Activated naive CD4-positive, alpha-beta T cell treated with anti-CD3 and anti-CD28 coated beads, Interleukin-2, amount 50 U/mL, for 72 hours (primary cell): ENCODE measurements around the gene SCFD2. TPM values are rescaled to one million over a fixed set of nuclear protein-coding genes. Genes with fewer than 3 reads are reported as not detected.
"Not testable (repeated sequence)": the region's sequence is repeated elsewhere in the genome, so short reads cannot be mapped to it uniquely, and the experiment has no call there.

Experiments used
- ATAC-seq, 2 donors: fragments of 150-1000 bp; cut with Tn5 transposase; 2 replicates each; pipeline ENCODE4 v1.10.0; 2021; ENCODE audit warnings: mild to moderate bottlenecking in 2 of 2, moderate library complexity in 2 of 2
- DNase-seq, 2 donors: peaks; one replicate each; pipeline ENCODE4 v3.0.0; 2021 to 2022; ENCODE audit warnings: low spot score in 2 of 2
- H3K27ac Mint-ChIP-seq, 2 donors: one replicate each; pipeline ENCODE4 v1.8.0; 2022; ENCODE audit warnings: mild to moderate bottlenecking in 2 of 2, mixed read lengths in 2 of 2
- H3K36me3 Mint-ChIP-seq, 2 donors: one replicate each; pipeline ENCODE4 v1.8.0; 2022; ENCODE audit warnings: mixed read lengths in 2 of 2
- H3K9me3 Mint-ChIP-seq, 2 donors: one replicate each; pipeline ENCODE4 v1.8.0; 2022; ENCODE audit warnings: mixed read lengths in 2 of 2
- total RNA-seq, 2 donors: library from RNA; stranded (reverse); gene quantifications; one replicate each; pipeline ENCODE4 v1.2.3, GENCODE V29; 2022

Gene SCFD2
- total RNA-seq, 2 donors from 2014 or later, result 15.6 to 29.1 TPM

DNA sequence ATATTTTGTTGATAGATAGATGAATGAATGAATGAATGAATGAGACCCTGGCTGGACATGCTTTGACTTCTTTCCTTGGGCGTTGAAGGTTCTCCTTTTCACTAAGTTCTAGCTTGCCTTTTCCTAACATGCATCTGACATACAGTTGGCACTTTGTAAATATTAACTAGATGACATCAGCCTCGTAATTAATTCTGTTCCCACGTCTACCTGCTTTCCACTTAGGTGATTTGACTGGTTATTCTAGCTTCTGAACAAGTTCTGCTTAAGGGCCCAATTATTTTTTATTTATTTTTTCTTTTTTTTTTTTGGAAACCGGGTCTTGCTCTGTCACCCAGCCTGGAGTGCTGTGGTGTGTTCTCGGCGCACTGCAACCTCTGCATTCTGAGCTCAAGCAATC lies 517.6 kb downstream of the SCFD2 start:
- DNase-seq, result no peak
- no peak for ATAC-seq
- no peak overlapping the region for H3K27ac Mint-ChIP-seq
- no peaks in the 10 kb centered on the region for H3K9me3 Mint-ChIP-seq
- no peaks in the 10 kb centered on the region for H3K36me3 Mint-ChIP-seq

- DNase-seq (no peak), ATAC-seq (no peak)
- Mint-ChIP-seq H3K27ac (no peak overlapping the region), H3K36me3 (no peaks in the 10 kb centered on the region), H3K9me3 (no peaks in the 10 kb centered on the region)
These were observed 519.4 kb downstream of the SCFD2 start for GRCh38 chr4:52846502-52846901.

- H3K36me3 Mint-ChIP-seq, result no peaks in the 10 kb centered on the region
These were observed 521.3 kb downstream of the SCFD2 start for GRCh38 chr4:52844596-52844995.

DNA sequence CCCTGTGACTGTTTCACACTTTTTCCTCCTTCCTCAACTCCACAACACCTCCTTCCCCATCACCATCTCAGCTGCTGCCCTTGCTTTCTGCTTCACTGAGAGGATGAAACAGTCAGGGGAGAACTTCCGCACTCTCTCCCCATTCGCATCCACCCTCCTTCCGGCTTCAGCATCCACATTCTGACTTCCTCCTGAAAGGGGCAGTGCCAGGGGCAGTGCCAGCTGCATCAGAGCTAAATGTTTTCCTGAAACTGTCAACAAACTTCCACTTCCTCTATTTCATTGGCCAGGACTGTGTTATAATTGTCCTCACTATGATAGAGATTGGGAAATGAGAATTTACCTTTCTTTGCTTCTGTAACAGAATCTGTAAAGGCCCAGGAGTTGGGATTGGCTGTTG lies 521.9 kb downstream of the SCFD2 start:
- no peak for ATAC-seq
- H3K27ac Mint-ChIP-seq, result peak overlapping the region in 1 of 2 donors; percentile 4
- no peak for DNase-seq
- no peaks in the 10 kb centered on the region for H3K9me3 Mint-ChIP-seq
- H3K36me3 Mint-ChIP-seq, result no peaks in the 10 kb centered on the region

More at GRCh38 chr4:52844596-52844995, 521.3 kb downstream of the SCFD2 start:
- Mint-ChIP-seq H3K27ac (no peak overlapping the region), H3K9me3 (no peaks in the 10 kb centered on the region)
- ATAC-seq (peak; percentile 53 to 91), DNase-seq (no peak)

- Mint-ChIP-seq H3K27ac (no peak overlapping the region), H3K9me3 (no peaks in the 10 kb centered on the region), H3K36me3 (no peaks in the 10 kb centered on the region)
- ATAC-seq (peak in 1 of 2 donors; percentile 43), DNase-seq (no peak)
These were observed 522.5 kb downstream of the SCFD2 start for GRCh38 chr4:52843351-52843750.

DNA sequence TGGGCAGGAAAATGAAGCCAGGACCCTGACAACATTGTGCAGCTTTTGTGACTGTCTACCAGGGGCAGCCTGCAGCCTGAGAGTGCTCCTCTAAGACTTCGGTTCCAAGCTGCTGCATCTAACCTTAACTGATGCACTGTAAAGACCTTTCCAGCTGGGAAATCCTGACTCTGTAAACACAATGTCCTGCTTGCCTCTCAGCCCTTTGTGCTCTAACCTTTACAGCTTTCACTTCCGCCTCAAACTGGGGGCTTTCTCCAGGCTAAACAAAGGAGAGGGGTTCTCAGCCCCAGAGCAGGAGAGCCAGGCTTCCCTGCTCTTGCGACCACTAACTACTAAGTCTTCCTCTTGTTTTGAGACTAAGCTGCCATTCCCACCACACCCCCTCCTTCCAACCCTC lies 523.1 kb downstream of the SCFD2 start:
- ATAC-seq (no peak), DNase-seq (no peak)
- Mint-ChIP-seq H3K27ac (no peak overlapping the region), H3K36me3 (no peaks in the 10 kb centered on the region), H3K9me3 (no peaks in the 10 kb centered on the region)

GRCh38 chr4:52841682-52842456 lies 524.0 kb downstream of the SCFD2 start:
- Mint-ChIP-seq H3K9me3 (no peaks in the 10 kb centered on the region), H3K27ac (no peak overlapping the region), H3K36me3 (no peaks in the 10 kb centered on the region)
- DNase-seq, result no peak
- ATAC-seq, result no peak

DNA sequence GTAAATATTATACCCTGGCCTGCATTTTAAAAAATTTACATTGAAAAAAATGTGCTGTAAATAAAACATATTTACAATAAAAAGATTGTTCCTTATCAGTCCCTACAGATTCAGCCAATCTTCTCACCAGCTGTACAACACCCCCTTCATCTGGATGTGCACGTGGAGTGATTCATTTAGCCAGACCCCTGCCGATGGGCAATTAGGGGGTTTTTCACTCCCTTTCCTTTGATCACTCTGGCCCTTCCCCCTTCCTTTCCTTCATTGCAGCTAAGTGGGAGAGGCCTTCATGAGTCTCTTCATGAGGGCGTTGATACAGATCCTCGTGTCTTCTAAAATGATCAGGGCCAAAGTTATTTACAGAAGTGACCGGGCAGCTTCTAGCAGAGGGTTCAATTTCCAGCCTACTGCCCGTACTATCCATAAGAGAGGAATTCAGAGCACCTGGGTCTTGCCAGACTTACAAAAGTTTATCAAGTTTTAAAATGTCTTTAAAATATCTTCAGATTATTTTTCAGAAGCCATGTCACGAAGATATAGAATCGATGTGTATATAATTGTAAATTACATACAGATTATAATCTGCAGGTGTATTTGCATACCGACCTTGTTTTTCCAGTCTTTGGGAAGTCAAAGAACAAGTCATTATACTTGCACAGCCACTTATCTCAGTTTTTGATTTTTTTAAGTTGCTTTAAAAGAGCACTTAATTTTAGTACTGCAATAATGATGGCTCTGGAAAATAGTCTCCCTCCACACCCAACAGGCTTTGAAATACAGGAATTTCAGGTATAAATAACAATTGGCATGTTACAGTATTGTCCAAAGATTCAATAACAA lies 525.1 kb downstream of the SCFD2 start:
- H3K9me3 Mint-ChIP-seq, result no peaks in the 10 kb centered on the region
- DNase-seq, result no peak
- no peak overlapping the region for H3K27ac Mint-ChIP-seq
- no peaks in the 10 kb centered on the region for H3K36me3 Mint-ChIP-seq
- no peak for ATAC-seq

GRCh38 chr4:52838729-52839586 lies 526.9 kb downstream of the SCFD2 start:
- DNase-seq (no peak), ATAC-seq (no peak)
- no peak overlapping the region for H3K27ac Mint-ChIP-seq

DNA sequence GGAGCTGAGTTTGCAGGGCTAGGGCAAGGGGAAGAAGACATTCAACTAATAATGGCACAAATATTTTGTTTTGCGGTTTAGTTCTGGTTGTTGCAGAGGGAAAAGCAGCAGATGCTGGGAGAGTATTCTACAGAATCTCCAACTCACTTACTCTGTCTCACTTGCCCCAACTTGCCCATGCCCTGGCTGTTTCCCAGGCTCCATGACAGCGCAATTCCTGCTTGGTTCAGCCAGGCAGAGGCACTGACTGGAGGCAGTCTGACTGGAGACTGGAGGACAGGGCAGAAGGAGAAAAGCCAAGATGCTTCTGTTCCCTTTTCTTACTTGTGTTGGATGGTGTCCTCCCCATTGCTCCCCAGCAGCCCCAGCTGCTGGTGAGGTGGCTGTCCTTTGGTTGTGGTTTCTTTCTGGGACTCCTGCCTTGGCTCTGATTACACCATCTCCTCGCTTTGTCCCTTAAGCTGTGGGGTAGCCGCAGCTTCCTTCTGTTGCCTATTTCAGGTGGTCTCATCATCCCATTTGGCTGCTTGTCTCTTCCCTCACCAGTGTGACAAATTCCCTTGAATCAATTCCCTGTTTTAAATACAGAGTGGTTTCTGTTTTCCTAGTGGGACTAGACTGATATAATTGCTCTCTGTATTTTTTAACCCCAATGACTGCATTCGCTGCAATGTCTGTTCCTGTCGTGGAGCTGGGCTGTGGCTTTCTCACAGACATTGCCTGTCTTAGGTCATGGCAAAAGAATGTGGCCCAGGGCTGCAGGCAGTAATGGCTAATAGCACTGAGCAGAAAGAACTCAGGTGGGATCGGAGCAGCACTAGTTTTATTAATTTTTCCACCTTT lies 527.9 kb downstream of the SCFD2 start:
- no peak for DNase-seq
- peak overlapping the region in 1 of 2 donors; percentile 44 for H3K27ac Mint-ChIP-seq

More at GRCh38 chr4:52838729-52839586, 526.9 kb downstream of the SCFD2 start:
- Mint-ChIP-seq H3K9me3 (no peaks in the 10 kb centered on the region), H3K36me3 (no peaks in the 10 kb centered on the region)

DNA sequence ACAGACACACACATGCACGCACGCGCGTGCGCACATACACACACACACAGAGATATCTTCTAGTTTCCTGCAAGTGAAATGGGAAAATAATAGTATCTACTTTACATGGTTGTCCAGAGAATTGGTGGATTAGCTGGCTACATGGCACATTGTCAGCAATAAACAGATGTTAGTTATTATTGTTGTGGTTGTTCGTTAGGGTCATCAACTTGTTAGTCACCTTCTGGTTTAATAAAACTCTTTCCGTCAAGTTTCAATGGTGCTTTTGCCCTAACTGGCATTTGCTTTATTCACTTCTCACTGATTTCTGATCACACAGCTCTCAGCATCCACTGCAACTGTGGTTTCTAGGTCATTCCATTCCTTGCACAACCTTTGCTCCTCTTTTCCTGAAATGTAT lies 529.2 kb downstream of the SCFD2 start:
- H3K27ac Mint-ChIP-seq, result no peak overlapping the region
- ATAC-seq, result no peak
- no peaks in the 10 kb centered on the region for H3K36me3 Mint-ChIP-seq
- DNase-seq, result no peak
- H3K9me3 Mint-ChIP-seq, result peaks cover 0 to 5% of the 10 kb centered on the region in 2 donors

More for the DNA sequence above, 527.9 kb downstream of the SCFD2 start:
- H3K9me3 Mint-ChIP-seq, result no peaks in the 10 kb centered on the region
- ATAC-seq, result no peak
- no peaks in the 10 kb centered on the region for H3K36me3 Mint-ChIP-seq

- no peak overlapping the region for H3K27ac Mint-ChIP-seq
- ATAC-seq, result no peak
These were observed 529.7 kb downstream of the SCFD2 start for GRCh38 chr4:52836120-52836519.

GRCh38 chr4:52834641-52835456 lies 531.0 kb downstream of the SCFD2 start:
- ATAC-seq, DNase-seq, H3K27ac Mint-ChIP-seq, H3K36me3 Mint-ChIP-seq, H3K9me3 Mint-ChIP-seq: not testable (repeated sequence)

More at GRCh38 chr4:52836120-52836519, 529.7 kb downstream of the SCFD2 start:
- Mint-ChIP-seq H3K9me3 (peaks cover 0 to 5% of the 10 kb centered on the region in 2 donors), H3K36me3 (no peaks in the 10 kb centered on the region)
- no peak for DNase-seq

- DNase-seq (no peak), ATAC-seq (no peak)
- no peak overlapping the region for H3K27ac Mint-ChIP-seq
- peaks cover 0 to 5% of the 10 kb centered on the region in 2 donors for H3K9me3 Mint-ChIP-seq
- H3K36me3 Mint-ChIP-seq, result no peaks in the 10 kb centered on the region
These were observed 531.8 kb downstream of the SCFD2 start for GRCh38 chr4:52833941-52834525.
